ENCODE data around the gene CAMKV.
"Not testable (repeated sequence)": the region's sequence is repeated elsewhere in the genome, so short reads cannot be mapped to it uniquely, and the experiment has no call there.

CAMKV gene

DNA sequence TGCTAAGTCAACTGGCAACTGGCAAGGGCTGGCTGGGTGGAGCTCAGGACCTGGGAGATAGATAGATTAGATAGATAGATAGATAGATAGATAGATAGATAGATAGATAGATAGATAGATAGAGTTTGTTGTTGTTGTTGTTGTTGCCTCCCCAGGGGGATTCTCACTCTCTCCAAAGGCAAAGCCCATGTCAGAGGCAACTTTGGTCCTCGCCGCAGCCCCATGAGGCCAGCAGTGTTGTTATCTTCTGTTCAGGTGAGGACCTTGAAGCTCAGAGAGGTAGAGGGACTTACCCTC, 41.4 kb upstream of the CAMKV start:
- CTCF ChIA-PET = interaction anchor here (1.1 to 2.5 kb wide), 3 partner anchors 18 to 72 kb away, joined by 3 to 9 read pairs (median 4); no protein-coding TSS in a partner anchor
- TF ChIP-seq, protein P1, sequence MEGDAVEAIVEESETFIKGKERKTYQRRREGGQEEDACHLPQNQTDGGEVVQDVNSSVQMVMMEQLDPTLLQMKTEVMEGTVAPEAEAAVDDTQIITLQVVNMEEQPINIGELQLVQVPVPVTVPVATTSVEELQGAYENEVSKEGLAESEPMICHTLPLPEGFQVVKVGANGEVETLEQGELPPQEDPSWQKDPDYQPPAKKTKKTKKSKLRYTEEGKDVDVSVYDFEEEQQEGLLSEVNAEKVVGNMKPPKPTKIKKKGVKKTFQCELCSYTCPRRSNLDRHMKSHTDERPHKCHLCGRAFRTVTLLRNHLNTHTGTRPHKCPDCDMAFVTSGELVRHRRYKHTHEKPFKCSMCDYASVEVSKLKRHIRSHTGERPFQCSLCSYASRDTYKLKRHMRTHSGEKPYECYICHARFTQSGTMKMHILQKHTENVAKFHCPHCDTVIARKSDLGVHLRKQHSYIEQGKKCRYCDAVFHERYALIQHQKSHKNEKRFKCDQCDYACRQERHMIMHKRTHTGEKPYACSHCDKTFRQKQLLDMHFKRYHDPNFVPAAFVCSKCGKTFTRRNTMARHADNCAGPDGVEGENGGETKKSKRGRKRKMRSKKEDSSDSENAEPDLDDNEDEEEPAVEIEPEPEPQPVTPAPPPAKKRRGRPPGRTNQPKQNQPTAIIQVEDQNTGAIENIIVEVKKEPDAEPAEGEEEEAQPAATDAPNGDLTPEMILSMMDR (IDR thresholded peaks at IDR 0.05; ENCODE audit: control extremely low read depth, extremely low read depth, low read depth, missing control alignments) = no peak
- POLR2A ChIA-PET = no interaction called here
- no peak for DNase-seq (ENCODE audit: extremely low spot score)

GRCh38 chr3:49910409-49911123, 40.9 kb upstream of the CAMKV start:
- ChIA-PET CTCF (interaction anchor here (1.1 to 3.1 kb wide), 5 partner anchors 8 to 71 kb away, joined by 3 to 15 read pairs (median 5); partner anchors contain the start of gene MON1A), POLR2A (no interaction called here)
- no peak for DNase-seq (ENCODE audit: extremely low spot score)
- TF ChIP-seq, protein P1 (IDR thresholded peaks at IDR 0.05; ENCODE audit: control extremely low read depth, extremely low read depth, low read depth, missing control alignments) = no peak

- TF ChIP-seq, protein P1 (IDR thresholded peaks at IDR 0.05; ENCODE audit: control extremely low read depth, extremely low read depth, low read depth, missing control alignments) = no peak
- no peak for DNase-seq (ENCODE audit: extremely low spot score)
- ChIA-PET POLR2A (interaction anchor here (0.5 kb wide), 1 partner anchor 23 kb away, joined by 6 read pairs; no protein-coding TSS in a partner anchor), CTCF (interaction anchor here (0.8 to 3.1 kb wide), 5 partner anchors 16 to 106 kb away, joined by 3 to 15 read pairs (median 3); partner anchors contain the start of genes MON1A and RBM6)
These were observed 38.9 kb upstream of the CAMKV start for GRCh38 chr3:49908373-49909199.

DNA sequence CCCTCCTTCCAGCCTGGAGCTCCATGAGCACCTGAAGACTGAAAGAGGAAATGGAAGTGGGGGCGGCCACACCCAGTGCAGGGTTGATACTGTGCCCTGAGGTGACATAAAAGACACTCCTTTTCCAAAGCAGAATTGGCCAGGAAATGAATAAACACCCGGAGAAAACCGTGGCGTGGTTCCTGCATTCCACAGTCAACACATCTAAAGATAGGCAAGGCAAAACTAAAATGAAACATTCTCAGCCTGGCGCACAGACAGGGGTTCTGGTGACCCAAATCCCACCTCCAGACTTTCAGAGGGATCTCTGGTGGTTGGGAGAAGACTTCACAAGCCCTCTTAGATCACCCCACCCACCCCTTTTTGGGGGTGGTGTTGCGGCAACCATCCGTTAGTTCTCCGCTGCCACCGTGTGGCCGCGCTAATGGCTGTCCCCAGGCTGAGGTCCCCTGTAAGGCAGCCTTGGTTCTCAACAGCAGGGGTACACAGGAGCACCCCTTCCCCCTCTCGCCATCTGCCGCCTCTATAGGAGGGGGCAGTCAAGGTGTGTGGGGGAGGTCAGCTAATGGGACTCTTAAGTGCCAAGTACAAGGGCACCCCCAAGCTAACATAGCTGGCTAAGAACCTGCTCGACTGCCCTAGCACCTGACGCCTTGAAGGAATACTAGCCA, 36.5 kb upstream of the CAMKV start:
- DNase-seq (ENCODE audit: extremely low spot score) = peak; percentile 75
- TF ChIP-seq, protein P1 (IDR thresholded peaks at IDR 0.05; ENCODE audit: control extremely low read depth, extremely low read depth, low read depth, missing control alignments) = peak; percentile 63
- POLR2A ChIA-PET = no interaction called here
- CTCF ChIA-PET = interaction anchor here (1.2 to 2.5 kb wide), 3 partner anchors 23 to 88 kb away, joined by 3 to 11 read pairs (median 7); partner anchors contain the start of gene MON1A

DNA sequence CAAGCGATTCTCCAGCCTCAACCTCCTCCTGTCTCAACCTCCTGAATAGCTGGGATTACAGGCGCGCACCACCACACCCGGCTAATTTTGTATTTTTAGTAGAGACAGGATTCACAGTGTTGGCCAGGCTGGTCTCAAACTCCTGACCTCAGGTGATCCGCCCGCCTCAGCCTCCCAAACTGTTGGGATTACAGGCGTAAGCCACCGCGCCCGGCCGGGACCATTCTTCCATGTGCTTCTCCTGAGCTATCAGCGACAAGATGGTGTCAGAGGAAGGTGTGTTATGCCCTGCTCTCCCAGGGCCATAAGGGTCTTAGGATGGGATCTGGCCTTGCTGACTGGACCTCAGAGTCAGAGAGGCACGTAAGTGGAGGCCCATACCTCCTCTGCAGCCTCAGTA, 34.7 kb upstream of the CAMKV start:
- DNase-seq (ENCODE audit: extremely low spot score); POLR2A ChIA-PET; CTCF ChIA-PET: not testable (repeated sequence)

- peak; percentile 92 for DNase-seq (ENCODE audit: extremely low spot score)
- CTCF ChIA-PET = no interaction called here
- POLR2A ChIA-PET = interaction anchor here (0.6 kb wide), 1 partner anchor 38 kb away, joined by 3 read pairs; no protein-coding TSS in a partner anchor
- TF ChIP-seq, protein P1 (IDR thresholded peaks at IDR 0.05; ENCODE audit: control extremely low read depth, extremely low read depth, low read depth, missing control alignments) = no peak
These were observed 34.0 kb upstream of the CAMKV start, which contains the start of gene MST1R for GRCh38 chr3:49903451-49904424. Gene MST1R, minus strand, starts transcription at chr3:49903873. Its CDS starts 264 bp downstream, at chr3:49903609.
